HG02852 (cell line): ENCODE results near the gene ULK3.

Experiments used
- ATAC-seq: cut with Tn5 transposase; IDR thresholded peaks from one replicate; pipeline ENCODE4 v1.9.1; 2021; ENCODE audit warnings: mild to moderate bottlenecking, moderate library complexity; ENCODE audit not compliant: unreplicated experiment

Gene ULK3

DNA sequence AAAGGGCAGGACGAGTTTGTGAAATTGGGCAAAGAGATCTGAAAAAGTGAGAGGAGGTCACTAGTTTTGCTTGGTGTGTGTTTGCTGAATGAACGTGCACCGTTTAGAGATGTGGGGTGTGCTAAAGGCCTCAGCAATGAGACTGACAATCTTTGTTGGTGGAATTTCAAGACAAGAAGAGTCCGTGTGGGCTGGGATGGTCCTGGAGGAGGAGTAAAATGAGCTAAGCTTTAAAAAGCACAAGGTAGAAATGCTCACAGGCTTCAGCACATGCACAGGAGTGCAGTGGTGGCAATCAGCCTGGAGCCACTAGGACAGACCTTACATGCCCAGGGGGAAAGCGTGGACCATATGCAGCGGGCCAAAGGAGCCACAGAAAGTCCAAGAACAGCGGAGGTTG lies 18.0 kb downstream of the ULK3 start:
- no peak for ATAC-seq

DNA sequence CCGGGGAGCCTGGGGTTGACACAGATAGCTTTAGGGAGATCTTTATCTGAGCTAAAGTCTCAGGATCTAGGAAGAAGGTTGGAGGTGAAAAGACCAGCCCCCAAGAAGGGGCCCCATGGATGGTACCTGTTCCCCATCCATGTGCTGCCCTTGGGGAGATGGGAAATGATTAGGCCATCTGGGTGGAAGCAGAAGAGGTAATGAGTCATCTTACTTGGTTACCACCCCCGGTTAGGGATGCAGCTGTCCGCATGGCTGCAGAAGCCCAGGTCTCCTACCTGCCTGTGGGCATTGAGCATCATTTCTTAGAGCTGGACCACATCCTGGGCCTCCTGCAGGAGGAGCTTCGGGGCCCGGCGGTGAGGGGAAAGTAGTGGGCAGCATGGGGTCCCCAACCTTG lies 19.6 kb downstream of the ULK3 start:
- no peak for ATAC-seq

DNA sequence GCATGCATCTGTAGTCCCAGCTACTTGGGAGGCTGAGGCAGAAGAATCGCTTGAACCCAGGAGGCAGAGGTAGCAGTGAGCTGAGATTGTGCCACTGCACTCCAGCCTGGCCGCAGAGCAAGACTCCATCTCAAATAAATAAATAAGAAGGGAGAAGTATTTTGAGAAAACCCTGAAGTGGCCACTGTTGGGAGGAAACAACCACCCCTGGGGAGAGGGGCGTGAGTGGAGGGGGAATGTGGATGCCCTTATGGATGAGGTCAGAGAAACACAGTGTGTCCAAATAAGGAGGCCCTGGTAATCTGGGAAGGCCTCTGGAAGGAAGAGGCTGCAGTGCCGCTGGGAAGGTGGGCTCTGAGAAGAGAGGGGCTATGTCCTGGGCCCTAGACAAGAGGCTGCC lies 20.7 kb downstream of the ULK3 start:
- ATAC-seq, result no peak

DNA sequence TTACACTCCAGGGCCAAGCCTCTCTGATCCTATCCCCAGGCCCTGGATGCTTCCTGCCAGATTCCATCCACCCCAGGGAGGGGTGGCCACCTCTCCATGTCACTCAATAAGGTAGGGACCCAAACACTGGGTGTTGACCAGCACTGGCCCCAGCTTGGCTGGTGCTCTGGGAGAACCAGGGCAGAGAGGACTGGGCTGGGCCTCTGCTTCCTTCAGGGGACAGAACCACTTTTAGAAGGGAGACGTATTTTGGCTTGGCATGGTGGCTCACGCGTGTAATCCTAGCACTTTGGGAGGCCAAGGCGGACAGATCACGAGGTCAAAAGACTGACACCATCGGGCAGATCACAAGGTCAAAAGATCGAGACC lies 21.2 kb downstream of the ULK3 start:
- no peak for ATAC-seq

GRCh38 chr15:74821091-74821789 lies 21.7 kb downstream of the ULK3 start:
- ATAC-seq, result no peak

DNA sequence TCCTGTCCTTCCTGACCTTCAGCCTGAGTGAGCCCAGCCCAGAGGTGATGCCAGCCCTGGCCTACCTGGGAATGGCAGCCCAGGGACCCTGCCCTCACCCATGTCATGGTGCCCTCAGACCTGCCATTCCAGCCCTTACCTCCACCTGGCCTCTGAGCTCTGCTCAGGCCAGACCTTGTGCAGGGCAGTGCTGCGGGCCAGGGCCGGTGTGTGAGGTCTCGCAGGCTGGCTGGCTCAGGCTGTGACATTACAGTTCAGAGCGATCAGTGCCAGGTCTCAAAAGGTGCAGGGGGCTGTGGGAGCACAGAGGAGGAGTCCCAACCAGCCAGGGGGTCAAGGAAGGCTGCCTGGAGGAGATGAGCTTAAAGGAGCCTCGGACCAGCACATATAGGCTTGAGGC lies 22.9 kb downstream of the ULK3 start:
- ATAC-seq, result no peak

DNA sequence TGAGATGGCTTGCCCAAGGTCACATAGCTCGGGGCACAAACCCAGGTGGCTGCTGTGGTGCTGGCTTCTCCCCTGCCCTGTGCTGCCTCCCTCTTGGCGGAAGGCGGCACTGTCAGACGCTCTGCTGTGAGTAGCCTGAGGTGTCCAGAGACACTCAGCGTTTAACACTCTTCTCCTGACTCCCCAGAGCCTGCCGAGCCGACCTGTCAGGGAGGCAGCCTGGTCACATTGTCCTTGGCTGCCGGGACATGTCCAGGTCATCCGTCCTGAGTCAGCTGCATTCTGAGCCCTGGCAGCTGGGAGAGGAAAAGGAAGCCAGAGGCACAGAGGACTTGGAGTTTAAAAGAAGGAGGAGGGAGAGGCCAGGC lies 25.6 kb downstream of the ULK3 start:
- ATAC-seq, result no peak

GRCh38 chr15:74816624-74817369 lies 26.2 kb downstream of the ULK3 start:
- ATAC-seq, result no peak

- no peak for ATAC-seq
Observed at GRCh38 chr15:74815961-74816360, 27.0 kb downstream of the ULK3 start.

- ATAC-seq, result no peak
Observed at GRCh38 chr15:74815121-74815934, 27.6 kb downstream of the ULK3 start.

GRCh38 chr15:74812533-74812932 lies 30.4 kb downstream of the ULK3 start, which contains the start of gene LMAN1L:
LMAN1L (plus strand) TSS chr15:74812835; CDS start chr15:74812855, 20 bp downstream.
- ATAC-seq, result no peak

GRCh38 chr15:74809956-74810355 lies 33.0 kb downstream of the ULK3 start:
- ATAC-seq, result no peak

GRCh38 chr15:74809242-74809641 lies 33.7 kb downstream of the ULK3 start:
- ATAC-seq, result no peak

DNA sequence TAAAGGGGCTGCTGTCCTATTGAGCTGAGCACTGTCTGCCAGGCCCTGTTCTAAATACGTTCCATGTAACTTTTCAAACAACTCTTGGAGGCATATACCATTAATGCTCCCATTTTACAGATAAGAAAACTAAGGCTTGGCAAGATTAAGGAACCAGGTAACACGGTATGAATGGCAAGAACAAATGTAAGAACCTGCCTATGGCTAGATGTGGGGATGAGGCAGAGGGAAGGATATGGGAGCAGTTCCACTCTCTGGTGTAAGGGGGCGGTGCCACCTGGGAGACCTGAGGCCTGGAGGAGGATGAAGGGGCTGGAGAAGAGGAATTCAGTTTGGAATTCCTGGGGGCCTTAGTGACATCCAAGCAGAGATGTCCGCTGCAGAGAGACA lies 34.1 kb downstream of the ULK3 start:
- no peak for ATAC-seq

- no peak for ATAC-seq
Observed at GRCh38 chr15:74808078-74808839, 34.7 kb downstream of the ULK3 start.

DNA sequence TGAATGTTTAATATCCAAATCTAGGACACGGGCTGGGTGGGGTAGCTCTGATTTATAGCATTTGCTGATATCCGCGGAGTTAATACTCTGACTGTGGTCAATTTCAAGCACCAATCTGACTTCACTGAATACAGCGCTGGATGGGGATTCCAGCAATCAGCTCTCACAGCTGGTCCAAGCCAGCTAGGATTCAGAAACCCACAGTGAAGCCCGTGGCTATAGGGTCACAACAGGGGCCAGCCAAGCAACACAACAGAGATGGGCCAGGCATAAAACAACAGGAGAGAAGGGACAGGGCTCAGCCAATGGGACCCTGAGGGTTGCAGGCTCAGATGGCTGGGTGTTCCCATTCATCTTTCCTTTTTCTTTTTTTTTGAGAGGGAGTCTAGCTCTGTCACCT lies 35.7 kb downstream of the ULK3 start:
- ATAC-seq, result no peak

DNA sequence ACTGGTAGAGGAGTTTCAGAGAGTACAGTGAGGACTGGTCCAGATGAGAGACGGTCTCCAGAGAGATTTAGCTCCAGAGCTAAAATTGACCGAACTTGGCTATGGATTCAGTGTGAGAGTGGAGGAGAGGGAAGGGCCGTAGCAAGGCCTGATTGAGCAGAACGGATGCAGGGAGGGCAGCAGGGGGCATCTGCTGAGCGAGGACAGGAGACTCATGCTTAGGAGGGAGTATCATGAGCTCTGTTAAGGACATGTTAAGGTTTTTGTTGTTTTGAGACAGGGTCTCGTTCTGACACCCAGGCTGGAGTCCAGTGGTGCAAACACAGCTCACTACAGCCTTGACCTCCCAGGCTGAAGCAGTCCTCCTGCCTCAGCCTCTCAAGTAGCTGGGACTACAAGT lies 38.0 kb downstream of the ULK3 start:
- ATAC-seq, result no peak

GRCh38 chr15:74802862-74803447 lies 40.0 kb downstream of the ULK3 start:
- ATAC-seq, result no peak

- ATAC-seq, result no peak
Observed at GRCh38 chr15:74802290-74802689, 40.7 kb downstream of the ULK3 start.

DNA sequence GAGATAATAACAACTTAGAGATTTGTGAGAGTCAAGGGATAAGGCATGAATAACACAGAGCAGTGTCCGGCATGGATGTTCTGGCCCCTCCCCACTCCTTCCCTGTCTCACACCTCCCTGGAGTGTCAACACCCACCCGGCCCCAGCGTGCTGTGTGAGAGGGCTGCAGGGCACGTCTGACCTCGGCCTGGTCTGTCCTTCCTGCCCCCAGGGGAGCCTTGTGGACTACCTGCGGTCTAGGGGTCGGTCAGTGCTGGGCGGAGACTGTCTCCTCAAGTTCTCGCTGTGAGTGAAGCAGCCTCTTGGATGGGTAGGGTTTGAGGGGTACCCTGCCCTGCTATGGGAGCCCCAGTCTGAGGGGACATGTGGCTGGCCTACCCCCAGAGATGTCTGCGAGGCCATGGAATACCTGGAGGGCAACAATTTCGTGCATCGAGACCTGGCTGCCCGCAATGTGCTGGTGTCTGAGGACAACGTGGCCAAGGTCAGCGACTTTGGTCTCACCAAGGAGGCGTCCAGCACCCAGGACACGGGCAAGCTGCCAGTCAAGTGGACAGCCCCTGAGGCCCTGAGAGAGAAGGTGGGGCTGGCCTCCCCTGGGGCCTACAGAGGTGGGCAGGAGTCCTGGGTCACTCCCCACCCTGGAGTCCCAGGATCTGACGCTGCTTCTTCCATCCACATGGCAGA lies 41.5 kb downstream of the ULK3 start:
- no peak for ATAC-seq
